GM12892 (cell line): ENCODE data around the gene MRPL23.

Source experiments
- POLR2A ChIP-seq: IDR thresholded peaks from 2 replicates; pipeline ENCODE4 v1.6.1; 2011; ENCODE audit warnings: low read depth, low read length, control low read depth
- TAF1 ChIP-seq: IDR thresholded peaks from 2 replicates; pipeline ENCODE4 v1.6.1; 2011; ENCODE audit warnings: low read depth, mild to moderate bottlenecking, control low read depth, low read length, borderline replicate concordance

- TF ChIP-seq POLR2A (no peak), TAF1 (no peak)
Measured at GRCh38 chr11:1932105-1932480, 15.0 kb upstream of the MRPL23 start.
